SJCRH30 (cell line): ENCODE results near the gene SFPQ. TPM values are rescaled to one million over a fixed set of nuclear protein-coding genes. Genes with fewer than 3 reads are reported as not detected.
A peak's percentile ranks its signal among the peaks of the same experiment; 100 is the strongest.

Experiments used
- DNase-seq, 2 experiments: peaks; one replicate each; pipeline ENCODE4 v3.0.0-alpha.2; 2015 to 2020
- H3K27ac ChIP-seq: fragments of 250-450 bp; sonication (Bioruptor Pico); 2 replicates; pipeline ENCODE4 v1.5.1; 2020; ENCODE audit warnings: mild to moderate bottlenecking, moderate library complexity
- H3K27me3 ChIP-seq: fragments of 250-450 bp; sonication (Bioruptor Pico); 2 replicates; pipeline ENCODE4 v1.5.1; 2020; ENCODE audit warnings: mild to moderate bottlenecking, moderate library complexity
- H3K36me3 ChIP-seq: fragments of 250-450 bp; sonication (Bioruptor Pico); 2 replicates; pipeline ENCODE4 v1.5.1; 2020; ENCODE audit warnings: mild to moderate bottlenecking, moderate library complexity
- H3K4me1 ChIP-seq: fragments of 250-450 bp; sonication (Bioruptor Pico); 2 replicates; pipeline ENCODE4 v1.5.1; 2020; ENCODE audit warnings: mild to moderate bottlenecking, moderate library complexity
- H3K4me3 ChIP-seq: fragments of 250-450 bp; sonication (Bioruptor Pico); 2 replicates; pipeline ENCODE4 v1.5.1; 2020; ENCODE audit warnings: mild to moderate bottlenecking, moderate library complexity
- H3K9me3 ChIP-seq: fragments of 250-450 bp; sonication (Bioruptor Pico); replicated peaks from 2 replicates; pipeline ENCODE4 v1.5.1; 2020; ENCODE audit warnings: mild to moderate bottlenecking, moderate library complexity
- total RNA-seq: library from RNA; depleted of rRNA; stranded (reverse); fragments of >200 nt; shearing (Covaris generic); gene quantifications from 2 replicates; pipeline ENCODE4 v1.2.3, GENCODE V29; 2014

SFPQ gene
- total RNA-seq, 1 experiment from 2014 or later = 387 TPM

DNA sequence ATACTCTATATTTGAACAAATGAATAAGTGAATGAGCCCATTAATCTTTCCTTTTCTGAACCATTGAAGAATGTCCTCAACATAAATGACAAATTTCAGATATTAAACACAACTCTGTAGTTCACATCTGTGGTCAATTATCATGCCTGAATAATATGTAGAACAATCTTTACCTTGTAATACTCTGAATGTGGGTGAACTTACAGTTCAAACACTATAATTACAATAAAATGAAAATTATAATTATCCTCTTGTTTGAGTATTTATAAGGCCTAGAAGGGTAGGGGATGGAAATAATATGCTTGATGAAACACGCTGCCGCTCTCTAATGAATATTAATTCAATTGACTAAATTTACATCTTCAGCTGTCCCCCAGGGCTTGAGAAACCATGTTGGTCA lies 8.7 kb upstream of the SFPQ start:
- Histone ChIP-seq H3K27me3 (no peaks in the 10 kb centered on the region), H3K4me3 (no peak overlapping the region), H3K4me1 (no peaks in the 10 kb centered on the region), H3K9me3 (no peaks in the 10 kb centered on the region), H3K27ac (no peak overlapping the region), H3K36me3 (no peaks in the 10 kb centered on the region)
- DNase-seq = no peak

DNA sequence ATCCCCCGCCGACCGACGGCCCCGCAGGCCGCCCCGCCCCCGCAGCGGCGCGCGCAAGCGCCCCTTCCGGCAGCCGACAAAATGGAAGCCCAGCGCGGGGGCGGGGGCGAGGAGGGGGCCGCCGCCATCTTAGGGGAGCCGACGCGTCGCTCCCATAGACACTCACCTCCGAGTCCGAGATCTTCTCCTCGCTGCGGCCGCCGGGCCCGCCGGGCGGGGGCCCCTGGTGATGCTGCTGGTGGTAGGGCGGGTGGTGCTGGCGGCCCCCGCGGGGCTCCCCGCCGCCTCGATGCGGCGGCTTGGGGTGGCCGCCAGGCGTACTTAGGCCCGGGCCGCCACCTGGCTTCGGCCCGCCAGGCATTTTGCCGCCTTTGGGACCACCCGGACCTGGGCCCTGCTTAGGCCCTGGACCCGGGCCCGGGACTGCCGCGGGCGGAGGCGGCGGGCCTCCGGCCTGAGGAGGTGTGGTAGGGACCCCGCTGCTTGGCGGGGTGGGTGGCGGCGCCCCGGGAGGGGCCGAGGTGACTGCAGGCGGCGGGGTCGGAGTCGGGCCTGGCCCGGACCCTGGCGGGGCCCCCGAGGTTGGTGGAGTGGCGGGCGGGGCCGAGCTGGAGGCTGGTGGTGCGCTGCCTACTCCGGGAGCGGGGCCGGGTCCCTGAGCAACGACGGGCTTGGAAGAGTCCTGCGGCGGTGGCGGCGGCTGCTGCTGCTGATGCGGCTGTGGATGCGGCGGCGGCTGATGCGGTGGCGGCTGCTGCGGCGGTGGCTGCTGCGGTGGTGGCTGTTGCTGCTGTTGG lies 691 bp downstream of the SFPQ start:
- peak; percentile 83 to 88 for DNase-seq
- H3K27me3 ChIP-seq = no peaks in the 10 kb centered on the region
- H3K4me3 ChIP-seq = peak overlapping the region; percentile 92
- peaks cover 45% of the 10 kb centered on the region for H3K36me3 ChIP-seq
- H3K9me3 ChIP-seq = no peaks in the 10 kb centered on the region
- H3K4me1 ChIP-seq = peaks cover 7% of the 10 kb centered on the region
- peak overlapping the region; percentile 95 for H3K27ac ChIP-seq

- H3K27ac ChIP-seq = no peak overlapping the region
- H3K4me3 ChIP-seq = peak overlapping the region; percentile 92
- DNase-seq = no peak
- no peaks in the 10 kb centered on the region for H3K27me3 ChIP-seq
- H3K4me1 ChIP-seq = peaks cover 7% of the 10 kb centered on the region
- H3K36me3 ChIP-seq = peaks cover 53% of the 10 kb centered on the region
- H3K9me3 ChIP-seq = no peaks in the 10 kb centered on the region
Observed at GRCh38 chr1:35191429-35192055, 1.4 kb downstream of the SFPQ start.

DNA sequence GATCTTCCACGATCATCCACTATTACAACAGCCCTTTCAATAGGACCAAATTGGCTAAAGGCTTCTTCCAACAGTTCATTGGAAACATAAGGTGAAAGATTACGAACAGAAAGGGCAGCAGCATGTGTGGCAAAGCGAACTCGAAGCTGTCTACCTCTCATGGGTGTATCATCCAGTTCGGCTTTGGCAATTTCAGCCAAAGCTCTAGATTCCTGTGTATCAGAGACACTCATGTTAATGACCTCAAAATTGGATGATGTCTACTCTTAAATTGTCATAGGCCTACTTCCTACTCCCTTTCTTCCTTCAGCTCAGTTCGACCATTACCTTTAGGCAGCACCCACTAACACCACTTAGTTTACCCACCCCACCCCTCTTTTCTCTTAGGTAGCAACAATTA lies 2.2 kb downstream of the SFPQ start:
- Histone ChIP-seq H3K27me3 (no peaks in the 10 kb centered on the region), H3K36me3 (peaks cover 60% of the 10 kb centered on the region), H3K4me1 (peaks cover 7% of the 10 kb centered on the region), H3K9me3 (no peaks in the 10 kb centered on the region), H3K27ac (no peak overlapping the region), H3K4me3 (peak overlapping the region; percentile 92)
- DNase-seq = peak in 1 of 2 experiments; percentile 30

- DNase-seq = no peak
- H3K27me3 ChIP-seq = no peaks in the 10 kb centered on the region
- H3K36me3 ChIP-seq = peaks cover 80% of the 10 kb centered on the region
- H3K27ac ChIP-seq = no peak overlapping the region
- H3K9me3 ChIP-seq = no peaks in the 10 kb centered on the region
- peaks cover 7% of the 10 kb centered on the region for H3K4me1 ChIP-seq
- H3K4me3 ChIP-seq = no peak overlapping the region
Observed at GRCh38 chr1:35188578-35189392, 4.2 kb downstream of the SFPQ start.

DNA sequence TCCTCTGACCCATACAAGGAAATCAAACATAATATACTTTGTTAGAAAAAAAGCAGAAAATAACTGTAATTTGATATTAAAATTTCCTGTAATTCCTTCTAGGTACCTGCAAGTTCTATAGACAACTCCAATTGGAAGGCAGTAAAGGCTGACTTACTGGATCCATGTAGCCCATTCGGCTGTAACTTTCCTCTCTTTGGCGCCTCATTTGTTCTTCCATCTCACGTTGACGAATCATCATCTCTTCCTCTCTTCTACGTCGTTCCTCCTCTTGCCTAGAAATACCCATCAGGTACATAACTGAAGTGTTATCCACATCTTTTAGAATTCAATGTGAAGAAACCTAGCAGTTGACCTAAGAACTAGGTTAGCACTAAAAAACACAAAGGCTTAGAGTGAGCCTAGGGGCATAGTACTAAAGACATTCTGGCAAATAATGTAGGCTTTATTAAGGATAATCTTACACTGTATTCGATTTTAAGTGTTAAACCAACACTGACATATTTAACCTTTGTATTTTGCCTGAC lies 5.1 kb downstream of the SFPQ start:
- Histone ChIP-seq H3K4me3 (no peak overlapping the region), H3K9me3 (no peaks in the 10 kb centered on the region), H3K27ac (no peak overlapping the region), H3K27me3 (no peaks in the 10 kb centered on the region), H3K36me3 (peaks cover 89% of the 10 kb centered on the region), H3K4me1 (peaks cover 7% of the 10 kb centered on the region)
- no peak for DNase-seq

DNA sequence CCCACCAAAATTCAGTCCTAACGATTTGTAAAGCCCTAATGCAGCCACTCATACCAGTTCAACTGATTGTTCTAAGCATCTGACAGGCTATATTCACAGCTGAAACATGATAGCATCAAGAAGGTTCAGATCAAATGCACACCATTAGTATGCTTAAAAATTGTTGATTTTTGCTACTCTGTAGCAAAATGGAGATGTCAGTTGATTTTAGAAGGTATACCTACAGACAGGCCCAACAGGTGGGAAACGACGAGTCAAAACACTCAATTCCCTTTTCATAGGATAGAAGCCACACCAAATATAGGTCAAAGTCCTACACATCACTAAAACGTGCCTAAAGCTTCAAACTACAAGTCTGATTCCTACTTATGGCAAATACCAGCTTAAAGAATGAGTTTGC lies 6.7 kb downstream of the SFPQ start:
- H3K27me3 ChIP-seq = no peaks in the 10 kb centered on the region
- H3K27ac ChIP-seq = no peak overlapping the region
- no peak for DNase-seq
- H3K9me3 ChIP-seq = no peaks in the 10 kb centered on the region
- peaks cover 100% of the 10 kb centered on the region for H3K36me3 ChIP-seq
- H3K4me3 ChIP-seq = no peak overlapping the region
- H3K4me1 ChIP-seq = peaks cover 7% of the 10 kb centered on the region

DNA sequence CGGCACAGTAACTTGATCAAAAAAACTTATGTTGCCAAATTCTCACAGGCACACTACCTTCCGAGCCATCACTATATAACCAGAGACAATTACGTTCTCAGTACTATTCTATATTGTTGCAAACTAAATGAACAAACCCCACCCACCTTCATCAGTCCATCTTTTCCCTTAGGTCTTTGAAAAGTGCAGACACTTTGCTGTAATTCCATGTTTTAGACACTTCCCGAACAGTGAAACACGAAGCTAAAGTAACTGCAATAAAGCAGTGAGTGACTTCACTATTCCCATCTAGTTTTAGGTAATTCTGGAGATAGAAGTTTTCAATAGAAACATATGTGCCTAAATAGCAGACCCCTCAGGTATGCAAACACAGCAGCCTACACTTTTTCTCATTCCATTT lies 7.7 kb downstream of the SFPQ start:
- H3K27me3 ChIP-seq = no peaks in the 10 kb centered on the region
- no peak for DNase-seq
- no peak overlapping the region for H3K27ac ChIP-seq
- H3K4me3 ChIP-seq = no peak overlapping the region
- no peaks in the 10 kb centered on the region for H3K9me3 ChIP-seq
- H3K4me1 ChIP-seq = peaks cover 7% of the 10 kb centered on the region
- peaks cover 100% of the 10 kb centered on the region for H3K36me3 ChIP-seq

GRCh38 chr1:35184495-35185199 lies 8.3 kb downstream of the SFPQ start:
- no peak overlapping the region for H3K27ac ChIP-seq
- no peak for DNase-seq
- H3K4me3 ChIP-seq = no peak overlapping the region
- peaks cover 7% of the 10 kb centered on the region for H3K4me1 ChIP-seq
- H3K36me3 ChIP-seq = peaks cover 100% of the 10 kb centered on the region
- H3K9me3 ChIP-seq = no peaks in the 10 kb centered on the region
- no peaks in the 10 kb centered on the region for H3K27me3 ChIP-seq

DNA sequence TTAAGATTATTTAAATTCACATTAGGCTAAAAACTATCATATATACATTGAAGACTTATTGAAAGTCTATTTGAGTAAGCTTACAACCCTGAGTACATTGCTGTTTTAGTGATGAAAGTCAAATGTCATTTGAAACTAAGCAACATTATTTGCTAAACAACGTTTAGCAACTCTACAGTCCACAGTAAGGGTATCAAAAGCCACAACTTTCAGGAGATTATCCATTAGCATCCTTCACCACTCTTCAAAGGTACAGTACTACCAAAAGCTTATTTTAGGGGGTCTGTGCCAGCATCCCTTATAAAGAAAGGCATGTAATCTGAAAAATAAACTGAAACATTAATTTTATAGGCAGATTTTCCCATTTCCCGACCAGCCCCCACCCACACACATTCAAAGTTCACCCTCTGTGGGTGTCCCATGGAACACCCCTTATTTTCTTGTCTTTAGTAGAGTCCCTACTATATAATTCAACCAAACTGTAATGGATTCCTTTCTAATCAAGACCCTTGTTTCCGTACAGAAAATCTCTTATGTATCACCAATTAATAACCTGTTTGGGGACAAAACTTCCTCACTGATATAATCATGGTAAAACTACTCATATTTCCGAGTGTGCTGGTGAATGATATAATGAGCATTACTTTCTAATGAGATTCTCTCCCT lies 11.0 kb downstream of the SFPQ start:
- peaks cover 100% of the 10 kb centered on the region for H3K36me3 ChIP-seq
- H3K4me1 ChIP-seq = no peaks in the 10 kb centered on the region; the same call in 1 of the 2 replicates
- no peak for DNase-seq
- H3K9me3 ChIP-seq = no peaks in the 10 kb centered on the region
- no peak overlapping the region for H3K4me3 ChIP-seq
- no peaks in the 10 kb centered on the region for H3K27me3 ChIP-seq
- no peak overlapping the region for H3K27ac ChIP-seq

GRCh38 chr1:35180776-35181374 lies 12.1 kb downstream of the SFPQ start:
- no peaks in the 10 kb centered on the region; the same call in 1 of the 2 replicates for H3K4me1 ChIP-seq
- no peak overlapping the region for H3K27ac ChIP-seq
- DNase-seq = no peak
- H3K9me3 ChIP-seq = no peaks in the 10 kb centered on the region
- peaks cover 100% of the 10 kb centered on the region for H3K36me3 ChIP-seq
- H3K27me3 ChIP-seq = no peaks in the 10 kb centered on the region
- H3K4me3 ChIP-seq = no peak overlapping the region

DNA sequence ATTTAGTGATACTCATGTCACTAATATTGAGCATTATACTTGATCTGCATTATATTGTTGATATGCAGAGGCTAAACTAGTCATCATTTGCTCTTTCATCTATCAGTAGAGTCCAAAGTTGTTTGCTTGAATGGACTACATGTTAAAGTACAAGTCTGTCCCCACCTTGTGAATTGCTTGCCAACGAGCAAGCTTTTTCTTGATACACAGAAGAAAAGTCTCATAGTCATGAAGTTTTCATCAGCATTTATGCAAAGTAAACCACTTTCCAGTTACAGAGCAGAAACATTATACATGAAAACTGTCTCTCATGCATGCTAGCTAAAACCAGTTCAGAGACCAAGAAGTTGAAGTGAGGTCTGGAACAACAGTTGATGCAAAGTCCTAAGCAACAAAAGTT lies 13.0 kb downstream of the SFPQ start:
- no peaks in the 10 kb centered on the region; the same call in 1 of the 2 replicates for H3K4me1 ChIP-seq
- DNase-seq = no peak
- no peaks in the 10 kb centered on the region for H3K27me3 ChIP-seq
- peaks cover 100% of the 10 kb centered on the region for H3K36me3 ChIP-seq
- no peak overlapping the region for H3K4me3 ChIP-seq
- no peak overlapping the region for H3K27ac ChIP-seq
- H3K9me3 ChIP-seq = no peaks in the 10 kb centered on the region

GRCh38 chr1:35178874-35179380 lies 14.0 kb downstream of the SFPQ start:
- Histone ChIP-seq H3K27ac (no peak overlapping the region), H3K36me3 (peaks cover 94% of the 10 kb centered on the region), H3K27me3 (no peaks in the 10 kb centered on the region), H3K9me3 (no peaks in the 10 kb centered on the region), H3K4me3 (no peak overlapping the region), H3K4me1 (no peaks in the 10 kb centered on the region; the same call in 1 of the 2 replicates)
- DNase-seq = no peak
